Endometrium (tissue), 2 donors: ENCODE data around the gene PAFAH1B2.
"Not testable (repeated sequence)": the region's sequence is repeated elsewhere in the genome, so short reads cannot be mapped to it uniquely, and the experiment has no call there.

ENCODE experiments used
- FAIRE-seq: peaks from 2 replicates; lab custom pipeline; 2012; peaks lifted over from hg19 to GRCh38; lab: Jason Lieb, UNC
- donor health status: control.
- donor health status: control.

Gene PAFAH1B2

DNA sequence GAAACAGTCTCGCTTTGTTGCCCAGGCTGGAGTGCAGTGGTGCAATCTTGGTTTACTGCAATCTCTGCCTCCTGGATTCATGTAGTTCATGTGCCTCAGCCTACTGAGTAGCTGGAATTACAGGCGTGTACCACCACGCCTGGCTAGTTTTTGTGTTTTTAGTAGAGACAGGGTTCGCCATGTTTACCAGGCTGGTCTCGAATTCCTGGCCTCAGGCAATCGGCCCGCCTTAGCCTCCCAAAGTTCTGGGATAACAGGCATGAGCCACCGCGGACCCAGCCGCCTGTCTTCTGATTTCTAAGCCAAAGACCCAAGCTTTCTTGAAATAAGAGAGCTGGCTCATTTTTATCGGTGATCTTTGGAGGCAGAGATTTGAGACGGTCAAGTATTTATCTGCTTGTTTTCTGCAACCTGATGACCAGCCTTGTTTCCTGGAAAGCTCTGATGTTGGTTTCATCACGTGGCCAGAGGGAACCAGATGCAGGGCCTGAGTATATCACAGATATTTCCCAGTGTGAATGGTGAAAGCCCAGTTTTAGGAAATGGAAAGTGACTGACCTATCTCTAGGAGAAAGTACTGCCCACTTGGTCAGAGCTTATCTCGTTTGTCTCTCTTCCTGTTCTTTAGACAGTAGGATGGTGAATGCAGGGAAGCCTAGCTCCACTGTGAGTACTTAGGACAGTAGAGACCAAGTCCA is 28.8 kb downstream of the PAFAH1B2 start:
- no peak for FAIRE-seq

DNA sequence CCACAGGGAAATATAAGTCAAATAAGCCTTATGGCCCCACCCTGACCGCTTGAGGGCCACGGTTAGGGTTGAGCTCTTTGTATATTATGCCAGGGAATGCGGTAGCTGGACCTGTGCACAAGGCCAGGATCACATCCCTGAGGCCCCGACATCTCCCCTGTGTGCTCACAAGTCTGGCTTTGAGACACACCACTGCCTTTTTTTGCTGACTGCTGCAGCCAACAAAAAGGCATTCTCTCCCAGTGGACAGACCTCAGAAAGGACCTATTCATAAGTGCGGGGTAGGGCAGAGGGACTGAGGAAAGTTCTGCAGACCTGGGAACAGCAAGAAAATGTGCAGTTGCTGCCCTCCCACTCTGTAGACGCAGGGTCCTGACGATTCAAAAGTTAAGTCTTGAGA is 31.0 kb downstream of the PAFAH1B2 start:
- FAIRE-seq: no peak

DNA sequence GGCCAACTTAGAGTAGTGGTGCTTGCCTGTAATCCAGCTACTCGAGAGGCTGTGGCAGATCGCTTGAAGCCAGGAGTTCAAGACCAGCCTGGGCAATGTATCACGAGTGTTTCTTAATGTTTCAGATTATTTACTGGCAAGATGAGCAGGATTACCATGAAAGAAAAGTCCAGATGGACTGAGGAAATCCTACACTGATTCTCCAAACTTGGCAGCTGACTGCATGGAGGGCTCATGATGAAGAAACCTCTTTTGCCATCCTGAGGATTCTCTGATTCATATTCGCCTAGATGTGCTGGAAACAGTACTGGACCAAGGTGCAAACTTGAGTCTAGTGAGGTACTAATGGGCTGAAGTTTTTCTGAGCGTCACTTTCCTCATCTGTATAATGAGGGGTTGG is 31.7 kb downstream of the PAFAH1B2 start:
- no peak for FAIRE-seq

DNA sequence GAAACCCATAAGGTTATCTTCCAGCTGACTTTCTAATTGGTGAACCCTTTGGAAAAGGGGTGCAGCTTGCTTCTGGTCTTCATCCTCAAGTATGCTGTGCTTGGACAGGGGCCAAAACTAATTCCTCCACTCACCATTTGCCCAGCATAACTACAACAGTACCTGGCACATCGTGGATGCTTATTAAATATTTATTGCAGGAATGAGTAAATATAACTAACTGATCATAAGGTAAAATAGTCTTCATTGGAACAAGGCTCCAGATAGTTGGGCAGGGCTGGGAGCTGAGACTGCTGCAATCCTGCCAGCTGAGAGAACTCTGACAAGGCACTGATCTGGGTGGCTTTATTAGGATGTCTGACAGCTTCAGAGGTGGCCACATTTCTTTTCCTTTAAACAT is 32.1 kb downstream of the PAFAH1B2 start:
- no peak for FAIRE-seq

DNA sequence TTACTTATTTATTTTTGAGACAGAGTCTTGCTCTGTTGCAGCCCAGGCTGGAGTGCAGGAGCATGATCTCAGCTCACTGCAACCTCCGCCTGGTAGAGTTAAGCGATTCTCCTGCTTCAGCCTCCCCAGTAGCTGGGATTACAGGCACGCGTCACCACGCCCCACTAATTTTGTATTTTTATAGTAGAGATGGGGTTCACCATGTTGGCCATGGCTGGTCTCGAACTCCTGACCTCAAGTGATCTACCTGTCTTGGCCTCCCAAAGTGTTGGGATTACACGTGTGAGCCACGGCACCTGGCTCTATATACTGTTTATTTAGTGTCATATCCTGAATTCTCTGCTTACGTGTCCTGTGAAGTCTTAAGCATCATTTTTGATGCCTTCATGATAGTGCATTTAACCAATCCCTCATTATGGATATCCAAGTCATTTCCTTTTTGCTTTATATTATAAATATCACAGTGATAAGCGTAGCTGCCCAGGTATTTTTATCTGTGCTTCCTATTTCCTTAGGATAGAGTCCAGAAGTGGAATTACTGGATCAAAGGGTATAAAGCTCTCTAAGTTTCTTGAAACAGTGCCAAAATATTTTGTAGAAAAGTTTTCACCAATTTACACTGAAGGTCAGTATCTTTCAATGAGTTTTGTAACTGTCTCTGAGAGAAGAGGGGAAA is 33.6 kb downstream of the PAFAH1B2 start:
- FAIRE-seq: peak; percentile 8

DNA sequence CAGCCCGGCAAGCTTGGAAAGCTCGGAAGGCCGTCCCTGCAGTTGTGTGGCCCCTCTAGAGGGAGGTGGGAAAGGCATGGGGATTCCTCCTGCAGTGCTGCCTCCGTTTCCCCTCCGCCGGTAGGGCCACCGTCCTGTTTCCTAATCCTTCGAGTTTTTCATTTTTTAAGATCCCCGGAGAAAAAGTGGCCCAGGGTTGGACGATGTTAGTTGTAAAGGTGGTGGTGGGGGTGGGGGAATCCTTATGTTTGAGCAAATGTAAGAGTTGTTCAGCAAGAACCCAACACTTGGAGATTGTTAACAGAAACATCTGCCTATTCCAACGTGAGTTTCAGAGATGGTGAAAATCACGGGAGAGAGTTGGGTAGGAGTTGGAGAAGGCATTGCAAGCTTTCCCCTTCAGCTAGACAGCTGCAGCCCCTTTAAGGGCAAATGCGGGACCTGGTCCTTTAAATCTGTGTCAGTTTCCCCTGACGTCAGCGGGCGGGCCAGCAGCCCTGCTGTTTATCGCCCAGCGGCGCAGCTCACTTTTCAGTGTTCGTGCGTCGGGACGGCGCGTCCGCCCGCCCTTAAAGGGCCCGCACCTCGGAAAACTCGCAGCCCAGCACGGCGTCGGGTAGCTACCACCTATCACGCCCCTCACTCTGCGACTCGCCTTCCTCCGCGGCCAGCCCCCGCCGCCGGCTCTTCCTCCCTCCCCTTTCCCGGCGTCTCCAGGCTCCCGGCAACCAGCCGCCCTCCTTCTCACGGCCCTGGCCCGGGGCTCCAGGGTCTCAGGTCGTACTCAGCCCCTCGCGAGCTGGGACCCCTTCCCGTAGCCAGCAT is 34.3 kb downstream of the PAFAH1B2 start, which contains the start of gene SIDT2:
TSS of gene SIDT2 (plus strand) at position 534 of the 825 bp plus-strand sequence. CDS start 521 bp downstream, outside the sequence.
- peak; percentile 88 for FAIRE-seq

DNA sequence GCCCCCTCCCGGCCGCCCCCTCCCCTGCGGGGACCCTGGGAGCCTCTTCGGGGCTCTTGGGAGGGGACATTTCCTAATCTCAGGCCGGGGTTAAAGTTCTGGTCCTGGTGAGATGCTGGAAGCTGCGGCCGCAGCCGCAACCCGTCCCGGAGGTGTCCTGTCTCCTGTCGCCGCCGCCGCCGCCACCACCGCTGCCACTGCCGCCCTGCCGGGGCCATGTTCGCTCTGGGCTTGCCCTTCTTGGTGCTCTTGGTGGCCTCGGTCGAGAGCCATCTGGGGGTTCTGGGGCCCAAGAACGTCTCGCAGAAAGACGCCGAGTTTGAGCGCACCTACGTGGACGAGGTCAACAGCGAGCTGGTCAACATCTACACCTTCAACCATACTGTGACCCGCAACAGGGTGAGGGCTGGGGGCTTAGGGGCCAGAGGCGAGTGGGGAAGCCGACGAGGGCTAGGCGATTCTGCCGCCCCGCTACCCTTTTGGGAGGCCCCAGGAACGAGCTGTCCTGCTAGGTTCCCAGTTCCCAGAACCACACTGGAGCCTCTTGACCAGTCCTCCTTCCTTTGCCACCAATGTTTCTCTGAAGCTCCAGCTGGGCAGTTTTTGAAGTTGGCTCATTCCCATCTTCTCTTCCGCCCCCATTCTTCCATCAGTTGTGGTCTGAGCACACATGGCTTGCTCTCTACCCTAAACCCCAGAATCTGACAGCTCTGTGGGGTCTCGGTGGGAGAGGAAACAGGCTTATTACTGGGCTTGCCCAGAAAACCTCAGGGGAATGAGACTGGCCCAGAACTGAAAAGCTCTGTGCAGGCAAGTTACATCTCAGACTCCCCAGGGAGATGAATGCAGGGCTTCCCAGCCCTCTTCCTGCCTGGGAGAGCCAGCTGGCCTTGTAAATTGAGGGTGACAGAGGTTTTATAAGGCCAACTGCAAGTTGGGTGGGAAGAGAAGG is 35.2 kb downstream of the PAFAH1B2 start:
- FAIRE-seq: no peak

DNA sequence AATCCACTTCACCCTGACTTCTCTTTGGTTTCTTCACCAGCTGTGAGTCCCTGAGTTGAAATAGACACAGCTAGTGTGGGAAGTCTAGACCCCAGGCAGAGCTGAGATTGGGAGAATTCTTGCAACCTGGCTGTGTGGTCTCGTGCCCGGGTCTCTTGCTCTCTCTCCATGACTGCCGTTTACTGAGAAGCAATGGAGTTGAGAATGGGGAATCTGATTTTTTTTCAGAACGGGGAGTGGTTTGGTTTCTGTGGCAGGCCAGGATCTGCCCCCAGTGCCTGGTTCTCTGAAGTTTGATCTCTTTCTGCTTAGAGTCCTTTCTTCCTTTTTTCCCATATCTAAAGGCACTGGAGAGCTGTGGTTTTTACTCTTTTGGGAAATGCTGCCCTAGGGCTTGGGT is 35.9 kb downstream of the PAFAH1B2 start:
- FAIRE-seq: no peak

DNA sequence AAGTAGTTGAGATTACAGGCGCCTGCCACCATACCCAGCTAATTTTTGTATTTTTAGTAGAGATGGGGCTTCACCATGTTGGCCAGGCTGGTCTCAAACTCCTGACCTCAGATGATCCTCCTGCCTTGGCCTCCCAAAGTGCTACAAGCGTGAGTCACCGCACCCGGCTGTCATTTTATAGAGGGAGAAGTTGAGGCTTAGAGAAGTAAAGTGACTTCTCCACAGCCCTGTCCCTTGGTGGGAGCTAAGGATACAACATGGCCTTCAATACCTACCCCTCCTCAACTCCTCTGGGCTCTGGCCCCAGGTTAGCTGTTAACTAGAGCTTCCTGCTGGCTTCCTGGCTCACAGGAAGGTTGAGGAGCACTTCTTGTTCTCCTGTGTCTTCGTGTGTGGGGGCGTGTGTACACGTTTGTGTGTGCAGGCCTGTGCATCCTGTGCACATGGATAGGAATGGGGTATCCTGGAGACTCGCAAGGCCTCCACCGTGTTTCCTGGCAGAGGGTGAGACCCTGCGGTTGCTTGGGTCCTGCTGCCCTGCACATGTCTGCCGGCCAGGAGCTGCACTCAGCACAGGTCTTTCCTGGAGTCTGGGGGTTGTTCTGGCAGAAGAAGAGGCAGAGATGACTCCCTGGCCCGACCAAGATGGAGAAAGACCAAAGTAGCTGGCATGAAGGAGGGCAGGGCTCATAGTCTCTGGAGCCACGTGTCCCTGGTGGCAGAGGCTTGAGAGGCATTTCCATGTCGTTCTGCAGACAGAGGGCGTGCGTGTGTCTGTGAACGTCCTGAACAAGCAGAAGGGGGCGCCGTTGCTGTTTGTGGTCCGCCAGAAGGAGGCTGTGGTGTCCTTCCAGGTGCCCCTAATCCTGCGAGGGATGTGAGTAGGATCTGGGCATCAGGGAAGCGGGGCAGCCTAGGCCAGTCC is 36.8 kb downstream of the PAFAH1B2 start:
- no peak for FAIRE-seq

DNA sequence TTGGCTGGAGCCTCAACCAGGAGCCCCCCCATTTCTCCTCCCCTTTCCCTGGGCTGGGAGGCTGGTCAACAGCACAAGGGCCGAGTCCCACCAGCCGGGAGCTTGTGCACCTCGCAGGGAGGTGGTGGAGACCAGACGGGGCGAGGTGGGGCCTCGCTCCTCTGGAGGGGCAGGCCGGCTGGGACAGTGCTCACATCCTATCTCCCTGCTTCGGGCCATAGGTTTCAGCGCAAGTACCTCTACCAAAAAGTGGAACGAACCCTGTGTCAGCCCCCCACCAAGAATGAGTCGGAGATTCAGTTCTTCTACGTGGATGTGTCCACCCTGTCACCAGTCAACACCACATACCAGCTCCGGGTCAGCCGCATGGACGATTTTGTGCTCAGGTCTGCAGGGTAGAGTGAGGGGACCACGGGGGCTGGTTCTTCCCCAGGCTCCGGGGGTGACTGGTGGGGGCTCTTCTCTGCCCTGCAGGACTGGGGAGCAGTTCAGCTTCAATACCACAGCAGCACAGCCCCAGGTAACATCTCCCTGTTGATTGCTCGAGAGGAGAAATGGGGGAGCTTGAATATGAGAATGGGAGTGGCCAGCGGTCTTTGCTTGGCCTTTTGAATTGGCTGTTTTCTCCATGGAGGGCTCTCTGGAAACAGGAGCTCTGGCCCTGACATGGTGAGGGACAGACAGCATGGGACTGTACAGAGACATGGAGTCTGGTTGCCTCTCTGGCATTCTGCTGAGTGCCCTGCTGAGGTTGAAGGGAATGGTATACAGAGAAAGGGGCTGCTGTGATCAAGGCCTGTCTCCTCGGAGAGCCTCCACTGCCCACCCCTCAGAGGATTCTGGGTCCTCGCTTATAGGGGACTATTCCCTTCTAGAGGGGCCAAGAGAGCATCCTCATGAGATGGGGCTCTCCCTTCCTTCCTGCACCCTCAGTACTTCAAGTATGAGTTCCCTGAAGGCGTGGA is 37.8 kb downstream of the PAFAH1B2 start:
- FAIRE-seq: no peak

DNA sequence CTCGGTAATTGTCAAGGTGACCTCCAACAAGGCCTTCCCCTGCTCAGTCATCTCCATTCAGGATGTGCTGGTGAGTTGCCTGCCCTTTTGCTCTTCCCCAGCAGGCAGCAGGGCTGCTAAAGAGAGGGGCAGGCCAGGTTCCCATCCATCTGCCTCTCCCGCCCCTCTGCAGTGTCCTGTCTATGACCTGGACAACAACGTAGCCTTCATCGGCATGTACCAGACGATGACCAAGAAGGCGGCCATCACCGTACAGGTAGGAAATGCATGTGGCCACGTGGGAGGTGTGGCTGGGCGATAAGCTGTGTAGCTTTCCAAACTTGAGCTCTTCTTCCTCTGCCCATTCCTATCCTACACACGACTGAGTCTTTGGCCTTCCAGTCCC is 38.5 kb downstream of the PAFAH1B2 start:
- no peak for FAIRE-seq

DNA sequence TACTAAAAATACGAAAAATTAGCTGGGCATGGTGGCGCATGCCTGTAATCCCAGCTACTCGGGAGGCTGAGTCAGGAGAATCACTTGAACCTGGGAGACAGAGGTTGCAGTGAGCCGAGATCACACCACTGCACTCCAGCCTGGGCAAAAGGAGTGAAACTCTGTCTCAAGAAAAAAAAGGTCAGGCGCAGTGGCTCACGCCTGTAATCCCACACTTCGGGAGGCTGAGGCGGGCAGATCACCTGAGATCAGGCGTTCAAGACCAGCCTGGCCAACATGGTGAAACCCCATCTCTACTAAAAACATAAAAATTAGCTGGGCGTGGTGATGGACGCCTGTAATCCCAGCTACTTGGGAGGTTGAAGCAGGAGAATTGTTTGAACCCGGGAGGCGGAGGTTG is 39.1 kb downstream of the PAFAH1B2 start:
- not testable (repeated sequence) for FAIRE-seq

DNA sequence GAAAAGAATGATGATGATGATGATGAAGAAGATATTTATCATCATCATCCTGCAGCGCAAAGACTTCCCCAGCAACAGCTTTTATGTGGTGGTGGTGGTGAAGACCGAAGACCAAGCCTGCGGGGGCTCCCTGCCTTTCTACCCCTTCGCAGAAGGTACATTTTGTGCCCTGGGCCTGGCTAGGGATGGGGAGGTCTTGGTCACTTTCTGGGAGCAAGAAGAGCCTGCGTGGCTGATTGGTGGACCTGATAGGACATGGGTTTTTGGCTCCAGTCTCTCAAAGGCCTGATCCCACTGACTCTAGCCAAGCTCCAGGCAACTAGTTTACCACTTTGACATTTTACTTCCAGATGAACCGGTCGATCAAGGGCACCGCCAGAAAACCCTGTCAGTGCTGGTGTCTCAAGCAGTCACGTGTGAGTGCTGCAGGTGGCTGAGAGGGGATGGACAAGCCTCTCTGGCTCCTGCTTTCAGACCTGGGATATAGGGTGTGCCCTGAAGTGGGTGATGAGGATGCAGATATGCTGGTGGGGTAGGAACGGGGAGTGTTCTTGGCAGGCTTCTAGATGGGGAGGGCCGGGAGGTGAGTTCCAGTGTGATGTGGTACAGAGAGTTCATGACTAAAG is 39.8 kb downstream of the PAFAH1B2 start:
- FAIRE-seq: no peak

DNA sequence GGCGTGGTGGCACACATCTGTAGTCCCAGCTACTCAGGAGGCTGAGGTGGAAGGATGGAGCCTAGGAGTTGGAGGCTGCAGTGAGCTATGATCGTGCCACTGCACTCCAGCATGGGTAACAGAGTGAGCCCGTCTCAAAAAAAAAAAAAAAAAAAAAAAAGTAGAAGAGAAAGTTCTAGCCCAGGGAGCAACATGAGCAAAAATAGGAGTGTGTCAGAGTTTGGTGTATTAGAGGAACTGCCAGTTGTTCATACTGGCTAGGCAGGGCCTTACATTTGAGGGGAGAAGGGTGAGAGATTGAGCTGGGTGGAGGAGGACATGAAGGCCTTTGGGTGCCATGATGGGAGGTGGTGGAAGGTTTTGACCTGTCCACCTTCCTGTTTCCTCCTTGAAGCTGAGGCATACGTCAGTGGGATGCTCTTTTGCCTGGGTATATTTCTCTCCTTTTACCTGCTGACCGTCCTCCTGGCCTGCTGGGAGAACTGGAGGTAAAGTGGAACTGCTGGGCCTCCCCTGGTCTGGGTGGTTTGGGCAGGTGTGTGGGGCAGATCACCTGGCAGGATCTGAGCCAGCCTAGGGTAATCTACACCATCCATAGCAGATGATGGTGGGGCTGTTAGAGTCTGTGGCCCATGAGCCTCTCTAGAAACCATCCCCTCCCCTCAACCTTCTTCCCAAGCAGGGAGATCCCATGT is 41.8 kb downstream of the PAFAH1B2 start:
- no peak for FAIRE-seq

DNA sequence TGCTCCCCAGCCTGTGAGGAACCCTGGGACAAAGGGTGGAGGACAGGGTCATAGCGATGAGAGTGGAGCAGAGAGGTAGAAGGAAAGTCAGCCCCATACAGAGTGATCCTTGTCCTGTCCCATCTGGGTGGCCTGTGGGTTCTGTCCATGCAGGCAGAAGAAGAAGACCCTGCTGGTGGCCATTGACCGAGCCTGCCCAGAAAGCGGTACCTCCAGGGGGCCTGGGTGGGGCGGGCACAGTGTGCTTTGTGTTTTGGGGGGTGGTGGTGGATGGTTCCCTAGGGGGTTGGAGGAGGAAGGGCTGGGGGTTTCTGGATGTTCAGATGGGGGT is 42.3 kb downstream of the PAFAH1B2 start:
- no peak for FAIRE-seq

DNA sequence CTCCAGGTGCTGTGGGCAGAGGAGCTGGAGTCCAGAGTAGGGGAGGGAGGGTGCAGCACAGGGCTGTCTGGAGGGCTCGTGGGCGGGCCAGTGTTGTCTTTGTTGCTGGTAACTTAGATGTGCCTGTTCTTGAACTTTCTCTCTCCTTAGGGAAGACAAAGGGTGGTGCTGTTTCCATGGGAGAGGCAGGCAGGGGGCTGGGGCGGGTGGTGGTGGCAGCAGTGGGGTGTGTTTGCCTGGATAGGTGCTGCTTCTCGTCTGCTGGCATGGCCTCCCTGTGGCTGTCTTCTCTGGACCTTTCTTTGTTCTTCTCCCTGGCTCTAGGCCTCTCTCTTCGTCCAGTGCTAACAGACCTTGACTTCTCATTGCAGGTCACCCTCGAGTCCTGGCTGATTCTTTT is 42.9 kb downstream of the PAFAH1B2 start:
- FAIRE-seq: no peak

DNA sequence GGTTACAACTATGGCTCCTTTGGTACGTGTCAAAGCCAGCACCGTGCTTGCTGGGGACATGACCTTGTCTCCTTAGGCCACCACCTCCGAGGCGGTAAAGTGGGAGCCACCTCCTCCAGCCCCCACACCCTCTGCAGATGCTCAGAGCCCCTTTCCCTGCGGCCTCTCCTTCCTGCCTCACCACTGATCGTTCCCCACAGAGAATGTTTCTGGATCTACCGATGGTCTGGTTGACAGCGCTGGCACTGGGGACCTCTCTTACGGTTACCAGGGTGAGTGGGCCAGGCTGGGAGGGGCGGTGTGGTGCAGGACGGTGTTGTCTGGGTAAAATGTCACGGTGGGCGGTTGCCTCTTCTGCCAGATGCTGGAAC is 43.3 kb downstream of the PAFAH1B2 start:
- no peak for FAIRE-seq

DNA sequence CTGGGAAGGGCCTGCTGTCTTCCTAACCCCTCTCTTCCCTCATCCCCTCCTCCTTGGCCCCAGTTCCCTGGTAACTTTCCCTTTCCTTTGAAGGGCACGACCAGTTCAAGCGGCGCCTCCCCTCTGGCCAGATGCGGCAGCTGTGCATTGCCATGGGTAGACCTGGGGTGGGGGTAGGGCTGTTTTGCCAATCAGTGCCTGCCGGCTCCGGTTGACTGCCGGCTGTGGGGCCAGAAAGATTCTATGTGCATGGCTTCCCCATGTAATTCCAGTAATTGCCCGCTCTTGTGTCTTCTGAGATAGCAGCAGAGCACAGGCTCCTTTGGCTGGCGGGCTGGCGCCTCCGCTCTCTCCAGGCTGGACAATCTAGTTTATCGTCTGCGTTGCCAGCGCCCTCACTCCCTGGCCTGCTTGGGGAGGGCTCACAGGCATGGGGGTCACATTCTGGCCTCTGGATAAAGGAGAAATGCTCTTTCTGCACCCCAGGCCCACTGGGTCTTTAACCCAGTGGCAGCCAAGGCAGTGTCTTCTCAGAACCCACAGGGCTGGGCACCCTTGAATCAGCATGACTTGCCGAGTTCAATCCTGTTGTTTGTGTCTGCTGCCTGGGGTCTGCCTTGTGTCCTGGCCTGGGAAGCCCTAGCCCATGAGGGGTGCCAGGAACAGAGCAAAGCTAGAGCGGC is 43.9 kb downstream of the PAFAH1B2 start:
- no peak for FAIRE-seq
